Nephron progenitor cell (in vitro differentiated cells): ENCODE results near the gene ADAP2.
"Not testable (repeated sequence)": the region's sequence is repeated elsewhere in the genome, so short reads cannot be mapped to it uniquely, and the experiment has no call there.

ENCODE experiments used
- DNase-seq: peaks from one replicate; pipeline ENCODE4 v3.0.0; 2021
- H3K27ac Mint-ChIP-seq: 2 replicates; pipeline ENCODE4 v1.8.0; 2021; ENCODE audit warnings: mild to moderate bottlenecking, moderate library complexity, mixed read lengths
- H3K27me3 Mint-ChIP-seq: 2 replicates; pipeline ENCODE4 v1.8.0; 2021; ENCODE audit warnings: mild to moderate bottlenecking, low read depth, mixed read lengths; ENCODE audit not compliant: poor library complexity
- H3K36me3 Mint-ChIP-seq: 2 replicates; pipeline ENCODE4 v1.8.0; 2021; ENCODE audit warnings: low read depth, mixed read lengths
- H3K4me1 Mint-ChIP-seq: 2 replicates; pipeline ENCODE4 v1.8.0; 2021; ENCODE audit warnings: mixed read lengths
- H3K4me3 Mint-ChIP-seq: 2 replicates; pipeline ENCODE4 v1.8.0; 2021; ENCODE audit warnings: mild to moderate bottlenecking, moderate library complexity, mixed read lengths
- H3K9me3 Mint-ChIP-seq: 2 replicates; pipeline ENCODE4 v1.8.0; 2021; ENCODE audit warnings: mild to moderate bottlenecking, moderate library complexity, mixed read lengths
- TF ChIP-seq, protein P1 (sequence below): fragments of 200-600 bp; sonication (generic); IDR thresholded peaks from 2 replicates; pipeline ENCODE4 v1.5.0; 2021; ENCODE audit warnings: antibody characterized with exemption

ADAP2 gene

DNA sequence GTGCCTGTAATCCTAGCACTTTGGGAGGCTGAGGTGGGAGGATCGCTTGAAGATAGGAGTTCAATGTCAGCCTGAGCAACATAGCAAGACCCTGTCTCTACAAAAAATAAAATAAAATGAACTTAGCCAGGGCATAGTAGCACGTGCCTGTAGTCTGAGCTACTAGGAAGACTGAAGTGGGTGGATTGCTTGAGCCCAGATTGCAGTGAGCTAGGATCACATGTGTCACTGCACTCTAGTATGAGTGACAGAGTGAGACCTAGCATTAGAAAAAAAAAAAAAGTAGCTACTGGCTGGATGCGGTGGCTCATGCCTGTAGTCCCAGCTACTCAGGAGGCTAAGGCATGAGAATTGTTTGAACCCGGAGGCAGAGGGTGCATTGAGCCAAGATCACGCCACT lies 6.0 kb downstream of the ADAP2 start:
- Mint-ChIP-seq H3K36me3 (no peaks in the 10 kb centered on the region), H3K27ac (no peak overlapping the region), H3K4me1 (peaks cover 3% of the 10 kb centered on the region), H3K27me3 (peaks cover 71% of the 10 kb centered on the region), H3K4me3 (no peak overlapping the region), H3K9me3 (no peaks in the 10 kb centered on the region)
- TF ChIP-seq, protein P1, sequence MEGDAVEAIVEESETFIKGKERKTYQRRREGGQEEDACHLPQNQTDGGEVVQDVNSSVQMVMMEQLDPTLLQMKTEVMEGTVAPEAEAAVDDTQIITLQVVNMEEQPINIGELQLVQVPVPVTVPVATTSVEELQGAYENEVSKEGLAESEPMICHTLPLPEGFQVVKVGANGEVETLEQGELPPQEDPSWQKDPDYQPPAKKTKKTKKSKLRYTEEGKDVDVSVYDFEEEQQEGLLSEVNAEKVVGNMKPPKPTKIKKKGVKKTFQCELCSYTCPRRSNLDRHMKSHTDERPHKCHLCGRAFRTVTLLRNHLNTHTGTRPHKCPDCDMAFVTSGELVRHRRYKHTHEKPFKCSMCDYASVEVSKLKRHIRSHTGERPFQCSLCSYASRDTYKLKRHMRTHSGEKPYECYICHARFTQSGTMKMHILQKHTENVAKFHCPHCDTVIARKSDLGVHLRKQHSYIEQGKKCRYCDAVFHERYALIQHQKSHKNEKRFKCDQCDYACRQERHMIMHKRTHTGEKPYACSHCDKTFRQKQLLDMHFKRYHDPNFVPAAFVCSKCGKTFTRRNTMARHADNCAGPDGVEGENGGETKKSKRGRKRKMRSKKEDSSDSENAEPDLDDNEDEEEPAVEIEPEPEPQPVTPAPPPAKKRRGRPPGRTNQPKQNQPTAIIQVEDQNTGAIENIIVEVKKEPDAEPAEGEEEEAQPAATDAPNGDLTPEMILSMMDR = no peak
- DNase-seq = no peak

DNA sequence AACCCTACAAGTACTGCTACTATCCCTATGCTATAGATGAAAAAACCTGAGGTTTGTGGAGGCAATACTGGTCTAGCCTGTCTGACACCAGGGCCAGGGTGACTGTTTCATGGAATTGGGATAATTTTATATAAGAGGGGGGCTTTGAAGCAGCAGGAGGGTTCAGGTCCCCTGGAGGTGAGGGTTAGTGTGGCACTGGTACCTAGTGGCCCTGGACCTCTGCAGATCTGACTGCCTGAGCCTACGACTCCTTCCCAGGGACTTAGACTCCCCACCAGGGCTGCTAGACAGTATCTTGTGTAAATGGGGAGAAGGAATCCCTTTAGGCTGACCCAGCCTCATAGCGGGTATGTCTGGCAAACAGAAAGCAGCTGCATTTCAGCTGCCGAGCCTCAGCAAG lies 6.8 kb downstream of the ADAP2 start:
- TF ChIP-seq, protein P1 = no peak
- Mint-ChIP-seq H3K36me3 (no peaks in the 10 kb centered on the region), H3K9me3 (no peaks in the 10 kb centered on the region), H3K4me3 (no peak overlapping the region), H3K27me3 (peaks cover 65% of the 10 kb centered on the region), H3K27ac (no peak overlapping the region), H3K4me1 (no peaks in the 10 kb centered on the region)
- DNase-seq = no peak

DNA sequence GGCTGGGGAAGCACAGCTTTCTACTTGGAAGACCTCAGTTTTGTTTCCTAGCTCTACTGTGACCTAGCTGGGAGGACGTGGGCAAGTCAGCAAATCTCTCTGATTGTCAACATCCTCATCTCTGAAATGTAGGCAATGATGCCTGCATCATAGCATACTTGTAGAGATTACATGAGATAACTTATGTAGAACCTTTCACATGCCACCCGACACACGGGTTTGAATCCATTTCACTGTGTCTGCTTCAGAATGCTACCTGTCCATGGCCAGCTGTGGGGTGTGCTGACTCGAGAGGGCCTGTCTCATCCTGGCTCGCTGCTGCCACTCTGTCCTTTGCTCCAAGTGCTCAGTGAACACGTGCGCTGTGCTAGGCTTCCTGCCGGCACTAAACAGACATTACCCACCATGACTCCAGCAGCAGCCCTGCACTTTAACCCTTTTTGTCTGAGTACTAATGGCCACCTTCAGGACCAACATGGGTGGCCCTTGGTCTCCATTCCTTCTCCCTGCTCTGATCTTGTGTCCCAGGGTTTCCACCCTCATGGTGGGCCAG lies 7.4 kb downstream of the ADAP2 start:
- no peak for DNase-seq
- TF ChIP-seq, protein P1 = no peak
- H3K4me3 Mint-ChIP-seq = no peak overlapping the region
- no peaks in the 10 kb centered on the region for H3K9me3 Mint-ChIP-seq
- no peaks in the 10 kb centered on the region for H3K36me3 Mint-ChIP-seq
- H3K27me3 Mint-ChIP-seq = peaks cover 65% of the 10 kb centered on the region
- H3K27ac Mint-ChIP-seq = no peak overlapping the region
- no peaks in the 10 kb centered on the region for H3K4me1 Mint-ChIP-seq

DNA sequence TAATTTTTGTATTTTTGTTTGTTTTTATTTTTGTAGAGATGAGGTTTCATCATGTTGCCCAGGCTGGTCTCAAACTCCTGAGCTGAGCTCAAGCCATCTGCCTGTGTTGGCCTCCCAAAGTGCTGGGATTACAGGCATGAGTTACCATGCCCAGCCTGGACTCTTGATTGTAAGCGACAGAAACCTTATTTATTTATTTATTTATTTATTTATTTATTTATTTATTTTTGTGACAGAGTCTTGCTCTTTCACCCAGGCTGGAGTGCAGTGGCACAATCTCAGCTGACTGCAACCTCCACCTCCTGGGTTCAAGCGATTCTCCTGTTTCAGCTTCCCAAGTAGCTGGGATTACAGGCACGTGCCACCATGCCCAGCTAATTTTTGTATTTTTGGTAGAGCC lies 8.1 kb downstream of the ADAP2 start:
- H3K27ac Mint-ChIP-seq, DNase-seq, H3K36me3 Mint-ChIP-seq, H3K4me3 Mint-ChIP-seq, H3K4me1 Mint-ChIP-seq, H3K9me3 Mint-ChIP-seq: not testable (repeated sequence)
- peaks cover 61% of the 10 kb centered on the region for H3K27me3 Mint-ChIP-seq

DNA sequence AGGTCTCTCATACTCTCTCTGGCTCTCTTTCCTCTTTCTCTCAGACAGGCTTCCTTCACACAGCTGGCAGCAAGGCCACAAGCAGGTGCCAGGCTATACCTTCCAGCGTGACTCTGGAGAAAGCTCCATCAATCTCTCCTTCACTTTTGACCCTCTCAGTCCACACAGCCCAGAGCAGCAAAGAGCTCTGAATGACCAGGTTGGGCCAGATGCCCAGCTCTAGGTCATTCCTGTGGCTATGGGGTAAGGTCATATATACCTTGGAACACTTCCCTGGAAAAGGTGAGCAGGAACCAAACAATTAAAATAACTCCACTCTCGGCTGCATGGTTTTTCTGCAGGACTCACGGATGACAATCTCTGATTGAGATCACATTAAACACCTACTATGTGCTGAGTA lies 8.8 kb downstream of the ADAP2 start:
- TF ChIP-seq, protein P1 = no peak
- H3K4me3 Mint-ChIP-seq = no peak overlapping the region
- H3K9me3 Mint-ChIP-seq = no peaks in the 10 kb centered on the region
- no peaks in the 10 kb centered on the region for H3K36me3 Mint-ChIP-seq
- no peaks in the 10 kb centered on the region for H3K4me1 Mint-ChIP-seq
- DNase-seq = no peak
- H3K27ac Mint-ChIP-seq = no peak overlapping the region
- H3K27me3 Mint-ChIP-seq = peaks cover 60% of the 10 kb centered on the region

DNA sequence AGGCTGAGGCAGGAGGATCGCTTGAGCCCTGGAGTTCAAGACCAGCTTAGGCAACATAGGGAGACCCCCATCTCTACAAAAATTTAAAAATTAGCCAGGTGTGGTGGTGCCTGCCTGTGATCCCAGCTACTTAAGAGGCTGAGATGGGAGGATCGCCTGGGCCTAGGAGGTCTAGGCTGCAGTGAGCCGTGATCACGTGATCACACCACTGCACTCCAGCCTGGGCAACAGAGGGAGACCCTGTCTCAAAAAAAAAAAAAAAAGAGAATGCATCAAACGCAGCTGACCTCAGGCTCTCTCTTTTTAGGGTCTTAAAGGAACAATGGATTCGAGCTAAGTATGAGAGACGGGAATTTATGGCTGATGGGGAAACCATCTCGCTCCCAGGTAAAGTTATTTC lies 9.8 kb downstream of the ADAP2 start:
- DNase-seq, H3K27ac Mint-ChIP-seq, H3K4me3 Mint-ChIP-seq, H3K4me1 Mint-ChIP-seq, H3K9me3 Mint-ChIP-seq, H3K36me3 Mint-ChIP-seq: not testable (repeated sequence)
- H3K27me3 Mint-ChIP-seq = peaks cover 53% of the 10 kb centered on the region

DNA sequence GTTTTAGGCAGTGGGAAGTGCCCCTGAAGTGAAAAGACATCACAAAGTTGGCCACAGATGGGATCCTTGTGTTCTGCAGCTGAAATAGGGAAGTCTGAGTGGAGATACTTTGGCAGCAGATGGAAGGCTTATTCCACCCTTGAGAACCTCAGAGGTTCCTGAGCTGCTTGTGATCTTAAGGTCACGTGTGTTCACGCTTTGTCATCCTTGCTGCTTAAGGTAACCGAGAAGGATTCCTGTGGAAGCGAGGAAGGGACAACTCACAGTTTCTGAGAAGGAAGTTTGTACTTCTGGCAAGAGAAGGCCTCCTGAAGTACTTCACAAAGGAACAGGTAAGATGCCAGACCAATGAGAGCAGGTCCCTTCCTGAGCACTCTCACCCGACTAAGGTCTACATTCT lies 12.2 kb downstream of the ADAP2 start:
- Mint-ChIP-seq H3K4me3 (no peak overlapping the region), H3K9me3 (no peaks in the 10 kb centered on the region), H3K27me3 (peaks cover 48% of the 10 kb centered on the region), H3K36me3 (no peaks in the 10 kb centered on the region), H3K4me1 (no peaks in the 10 kb centered on the region), H3K27ac (no peak overlapping the region)
- TF ChIP-seq, protein P1 = no peak
- DNase-seq = no peak
